ENCODE measurements around the gene USP22.

DNA sequence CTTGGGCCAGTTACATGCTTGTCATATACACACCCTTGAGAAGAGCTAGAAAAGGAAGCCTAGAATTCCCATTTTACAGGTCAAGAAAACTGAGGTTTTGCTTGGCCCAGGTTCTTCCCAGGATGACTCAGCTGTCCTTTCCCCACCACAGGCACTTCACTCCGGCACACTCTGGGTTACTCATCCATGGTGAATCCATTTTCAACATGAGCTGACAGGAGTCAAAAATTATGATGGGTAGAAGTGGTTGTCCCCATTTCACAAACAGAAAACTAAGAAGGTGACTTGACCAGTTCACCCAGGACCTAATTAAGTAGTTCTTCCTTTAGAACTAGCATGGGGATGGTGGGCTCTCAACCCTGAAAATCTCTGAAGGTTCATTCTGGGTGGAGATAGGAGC is 67.2 kb downstream of the USP22 start:
- TF ChIP-seq, protein P1, sequence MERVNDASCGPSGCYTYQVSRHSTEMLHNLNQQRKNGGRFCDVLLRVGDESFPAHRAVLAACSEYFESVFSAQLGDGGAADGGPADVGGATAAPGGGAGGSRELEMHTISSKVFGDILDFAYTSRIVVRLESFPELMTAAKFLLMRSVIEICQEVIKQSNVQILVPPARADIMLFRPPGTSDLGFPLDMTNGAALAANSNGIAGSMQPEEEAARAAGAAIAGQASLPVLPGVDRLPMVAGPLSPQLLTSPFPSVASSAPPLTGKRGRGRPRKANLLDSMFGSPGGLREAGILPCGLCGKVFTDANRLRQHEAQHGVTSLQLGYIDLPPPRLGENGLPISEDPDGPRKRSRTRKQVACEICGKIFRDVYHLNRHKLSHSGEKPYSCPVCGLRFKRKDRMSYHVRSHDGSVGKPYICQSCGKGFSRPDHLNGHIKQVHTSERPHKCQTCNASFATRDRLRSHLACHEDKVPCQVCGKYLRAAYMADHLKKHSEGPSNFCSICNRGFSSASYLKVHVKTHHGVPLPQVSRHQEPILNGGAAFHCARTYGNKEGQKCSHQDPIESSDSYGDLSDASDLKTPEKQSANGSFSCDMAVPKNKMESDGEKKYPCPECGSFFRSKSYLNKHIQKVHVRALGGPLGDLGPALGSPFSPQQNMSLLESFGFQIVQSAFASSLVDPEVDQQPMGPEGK (CRISPR knock-in tag; IDR thresholded peaks at IDR 0.05), result no peak
- no peak for TF ChIP-seq ZBTB7A (CRISPR knock-in tag; IDR thresholded peaks at IDR 0.05)
- TF ChIP-seq, protein P2, sequence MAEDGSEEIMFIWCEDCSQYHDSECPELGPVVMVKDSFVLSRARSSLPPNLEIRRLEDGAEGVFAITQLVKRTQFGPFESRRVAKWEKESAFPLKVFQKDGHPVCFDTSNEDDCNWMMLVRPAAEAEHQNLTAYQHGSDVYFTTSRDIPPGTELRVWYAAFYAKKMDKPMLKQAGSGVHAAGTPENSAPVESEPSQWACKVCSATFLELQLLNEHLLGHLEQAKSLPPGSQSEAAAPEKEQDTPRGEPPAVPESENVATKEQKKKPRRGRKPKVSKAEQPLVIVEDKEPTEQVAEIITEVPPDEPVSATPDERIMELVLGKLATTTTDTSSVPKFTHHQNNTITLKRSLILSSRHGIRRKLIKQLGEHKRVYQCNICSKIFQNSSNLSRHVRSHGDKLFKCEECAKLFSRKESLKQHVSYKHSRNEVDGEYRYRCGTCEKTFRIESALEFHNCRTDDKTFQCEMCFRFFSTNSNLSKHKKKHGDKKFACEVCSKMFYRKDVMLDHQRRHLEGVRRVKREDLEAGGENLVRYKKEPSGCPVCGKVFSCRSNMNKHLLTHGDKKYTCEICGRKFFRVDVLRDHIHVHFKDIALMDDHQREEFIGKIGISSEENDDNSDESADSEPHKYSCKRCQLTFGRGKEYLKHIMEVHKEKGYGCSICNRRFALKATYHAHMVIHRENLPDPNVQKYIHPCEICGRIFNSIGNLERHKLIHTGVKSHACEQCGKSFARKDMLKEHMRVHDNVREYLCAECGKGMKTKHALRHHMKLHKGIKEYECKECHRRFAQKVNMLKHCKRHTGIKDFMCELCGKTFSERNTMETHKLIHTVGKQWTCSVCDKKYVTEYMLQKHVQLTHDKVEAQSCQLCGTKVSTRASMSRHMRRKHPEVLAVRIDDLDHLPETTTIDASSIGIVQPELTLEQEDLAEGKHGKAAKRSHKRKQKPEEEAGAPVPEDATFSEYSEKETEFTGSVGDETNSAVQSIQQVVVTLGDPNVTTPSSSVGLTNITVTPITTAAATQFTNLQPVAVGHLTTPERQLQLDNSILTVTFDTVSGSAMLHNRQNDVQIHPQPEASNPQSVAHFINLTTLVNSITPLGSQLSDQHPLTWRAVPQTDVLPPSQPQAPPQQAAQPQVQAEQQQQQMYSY (CRISPR knock-in tag; IDR thresholded peaks at IDR 0.05), result no peak
- no peak for TF ChIP-seq ZKSCAN1 (IDR thresholded peaks at IDR 0.05; ENCODE audit: low read length)
- TF ChIP-seq, protein P3, sequence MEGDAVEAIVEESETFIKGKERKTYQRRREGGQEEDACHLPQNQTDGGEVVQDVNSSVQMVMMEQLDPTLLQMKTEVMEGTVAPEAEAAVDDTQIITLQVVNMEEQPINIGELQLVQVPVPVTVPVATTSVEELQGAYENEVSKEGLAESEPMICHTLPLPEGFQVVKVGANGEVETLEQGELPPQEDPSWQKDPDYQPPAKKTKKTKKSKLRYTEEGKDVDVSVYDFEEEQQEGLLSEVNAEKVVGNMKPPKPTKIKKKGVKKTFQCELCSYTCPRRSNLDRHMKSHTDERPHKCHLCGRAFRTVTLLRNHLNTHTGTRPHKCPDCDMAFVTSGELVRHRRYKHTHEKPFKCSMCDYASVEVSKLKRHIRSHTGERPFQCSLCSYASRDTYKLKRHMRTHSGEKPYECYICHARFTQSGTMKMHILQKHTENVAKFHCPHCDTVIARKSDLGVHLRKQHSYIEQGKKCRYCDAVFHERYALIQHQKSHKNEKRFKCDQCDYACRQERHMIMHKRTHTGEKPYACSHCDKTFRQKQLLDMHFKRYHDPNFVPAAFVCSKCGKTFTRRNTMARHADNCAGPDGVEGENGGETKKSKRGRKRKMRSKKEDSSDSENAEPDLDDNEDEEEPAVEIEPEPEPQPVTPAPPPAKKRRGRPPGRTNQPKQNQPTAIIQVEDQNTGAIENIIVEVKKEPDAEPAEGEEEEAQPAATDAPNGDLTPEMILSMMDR (CRISPR knock-in tag; IDR thresholded peaks at IDR 0.05), result no peak
- TF ChIP-seq USF2 (IDR thresholded peaks at IDR 0.05; ENCODE audit: low read depth, low read length), result no peak
- no peak for TF ChIP-seq USF2 (CRISPR knock-in tag; IDR thresholded peaks at IDR 0.05; ENCODE audit: borderline replicate concordance)
- no peak for TF ChIP-seq MXI1 (IDR thresholded peaks at IDR 0.05; ENCODE audit: borderline replicate concordance, low read depth, low read length)
- no peak for TF ChIP-seq JUND (CRISPR knock-in tag; IDR thresholded peaks at IDR 0.05)
- TF ChIP-seq ZNF274 (CRISPR knock-in tag; IDR thresholded peaks at IDR 0.05), result no peak
